ENCODE data around the gene MACIR.

Gene MACIR

GRCh38 chr5:103228588-103228987 is 30.0 kb upstream of the MACIR start:
- Mint-ChIP-seq H3K4me1 (ENCODE audit: low read depth) (peaks cover 3% of the 10 kb centered on the region), H3K27ac (no peak overlapping the region), H3K36me3 (ENCODE audit: low read depth) (no peaks in the 10 kb centered on the region), H3K4me3 (no peak overlapping the region), H3K9me3 (no peaks in the 10 kb centered on the region), H3K27me3 (ENCODE audit: low read depth) (peaks cover 44% of the 10 kb centered on the region)
- no peak for DNase-seq (ENCODE audit: low spot score)

- no peak for DNase-seq (ENCODE audit: low spot score)
- H3K27ac Mint-ChIP-seq = no peak overlapping the region
- H3K36me3 Mint-ChIP-seq (ENCODE audit: low read depth) = no peaks in the 10 kb centered on the region
- H3K27me3 Mint-ChIP-seq (ENCODE audit: low read depth) = peaks cover 32% of the 10 kb centered on the region
- H3K4me3 Mint-ChIP-seq = no peak overlapping the region
- H3K9me3 Mint-ChIP-seq = no peaks in the 10 kb centered on the region
- no peaks in the 10 kb centered on the region for H3K4me1 Mint-ChIP-seq (ENCODE audit: low read depth)
Observed at GRCh38 chr5:103232393-103232999, 26.1 kb upstream of the MACIR start.

- peaks cover 33% of the 10 kb centered on the region for H3K27me3 Mint-ChIP-seq (ENCODE audit: low read depth)
- H3K9me3 Mint-ChIP-seq = peaks cover 6% of the 10 kb centered on the region
- no peak overlapping the region for H3K27ac Mint-ChIP-seq
- no peak for DNase-seq (ENCODE audit: low spot score)
- H3K4me3 Mint-ChIP-seq = no peak overlapping the region
- no peaks in the 10 kb centered on the region for H3K4me1 Mint-ChIP-seq (ENCODE audit: low read depth)
- no peaks in the 10 kb centered on the region for H3K36me3 Mint-ChIP-seq (ENCODE audit: low read depth)
Observed at GRCh38 chr5:103234239-103234975, 24.2 kb upstream of the MACIR start.

- Mint-ChIP-seq H3K9me3 (peaks cover 6% of the 10 kb centered on the region), H3K27ac (no peak overlapping the region), H3K27me3 (ENCODE audit: low read depth) (peaks cover 28% of the 10 kb centered on the region), H3K4me1 (ENCODE audit: low read depth) (no peaks in the 10 kb centered on the region), H3K4me3 (no peak overlapping the region), H3K36me3 (ENCODE audit: low read depth) (no peaks in the 10 kb centered on the region)
- DNase-seq (ENCODE audit: low spot score) = no peak
Observed at GRCh38 chr5:103235891-103236290, 22.7 kb upstream of the MACIR start.

GRCh38 chr5:103237778-103238177 is 20.8 kb upstream of the MACIR start:
- DNase-seq (ENCODE audit: low spot score) = no peak
- H3K4me1 Mint-ChIP-seq (ENCODE audit: low read depth) = no peaks in the 10 kb centered on the region
- H3K27me3 Mint-ChIP-seq (ENCODE audit: low read depth) = peaks cover 32% of the 10 kb centered on the region
- H3K9me3 Mint-ChIP-seq = peaks cover 6% of the 10 kb centered on the region
- H3K27ac Mint-ChIP-seq = no peak overlapping the region
- no peak overlapping the region for H3K4me3 Mint-ChIP-seq
- no peaks in the 10 kb centered on the region for H3K36me3 Mint-ChIP-seq (ENCODE audit: low read depth)

- Mint-ChIP-seq H3K27me3 (ENCODE audit: low read depth) (peaks cover 39% of the 10 kb centered on the region), H3K9me3 (peaks cover 6% of the 10 kb centered on the region), H3K36me3 (ENCODE audit: low read depth) (no peaks in the 10 kb centered on the region), H3K4me3 (no peak overlapping the region), H3K4me1 (ENCODE audit: low read depth) (peaks cover 5% of the 10 kb centered on the region), H3K27ac (no peak overlapping the region)
- no peak for DNase-seq (ENCODE audit: low spot score)
Observed at GRCh38 chr5:103243665-103244064, 14.9 kb upstream of the MACIR start.

GRCh38 chr5:103244398-103244797 is 14.2 kb upstream of the MACIR start:
- H3K36me3 Mint-ChIP-seq (ENCODE audit: low read depth) = no peaks in the 10 kb centered on the region

GRCh38 chr5:103245761-103246160 is 12.8 kb upstream of the MACIR start:
- no peak for DNase-seq (ENCODE audit: low spot score)
- H3K36me3 Mint-ChIP-seq (ENCODE audit: low read depth) = no peaks in the 10 kb centered on the region
- no peak overlapping the region for H3K4me3 Mint-ChIP-seq
- no peaks in the 10 kb centered on the region for H3K9me3 Mint-ChIP-seq
- peaks cover 48% of the 10 kb centered on the region for H3K27me3 Mint-ChIP-seq (ENCODE audit: low read depth)
- H3K4me1 Mint-ChIP-seq (ENCODE audit: low read depth) = peaks cover 5% of the 10 kb centered on the region
- H3K27ac Mint-ChIP-seq = no peak overlapping the region

More at GRCh38 chr5:103244398-103244797, 14.2 kb upstream of the MACIR start:
- Mint-ChIP-seq H3K4me1 (ENCODE audit: low read depth) (peaks cover 5% of the 10 kb centered on the region), H3K27me3 (ENCODE audit: low read depth) (peaks cover 41% of the 10 kb centered on the region), H3K27ac (no peak overlapping the region), H3K4me3 (no peak overlapping the region), H3K9me3 (no peaks in the 10 kb centered on the region)
- no peak for DNase-seq (ENCODE audit: low spot score)

- H3K27me3 Mint-ChIP-seq (ENCODE audit: low read depth) = peaks cover 50% of the 10 kb centered on the region
Observed at GRCh38 chr5:103247118-103247517, 11.4 kb upstream of the MACIR start.

GRCh38 chr5:103249068-103249467 is 9.5 kb upstream of the MACIR start:
- Mint-ChIP-seq H3K27me3 (ENCODE audit: low read depth) (peaks cover 53% of the 10 kb centered on the region), H3K4me3 (no peak overlapping the region), H3K36me3 (ENCODE audit: low read depth) (no peaks in the 10 kb centered on the region), H3K27ac (no peak overlapping the region), H3K4me1 (ENCODE audit: low read depth) (peaks cover 5% of the 10 kb centered on the region), H3K9me3 (no peaks in the 10 kb centered on the region)
- DNase-seq (ENCODE audit: low spot score) = no peak

More at GRCh38 chr5:103247118-103247517, 11.4 kb upstream of the MACIR start:
- no peak overlapping the region for H3K4me3 Mint-ChIP-seq
- peaks cover 5% of the 10 kb centered on the region for H3K4me1 Mint-ChIP-seq (ENCODE audit: low read depth)
- no peak for DNase-seq (ENCODE audit: low spot score)
- H3K27ac Mint-ChIP-seq = no peak overlapping the region
- no peaks in the 10 kb centered on the region for H3K9me3 Mint-ChIP-seq
- no peaks in the 10 kb centered on the region for H3K36me3 Mint-ChIP-seq (ENCODE audit: low read depth)

GRCh38 chr5:103254921-103255320 is 3.6 kb upstream of the MACIR start:
- DNase-seq (ENCODE audit: low spot score) = no peak

GRCh38 chr5:103255691-103256090 is 2.9 kb upstream of the MACIR start:
- H3K4me3 Mint-ChIP-seq = no peak overlapping the region
- peaks cover 31% of the 10 kb centered on the region for H3K27me3 Mint-ChIP-seq (ENCODE audit: low read depth)
- no peaks in the 10 kb centered on the region for H3K36me3 Mint-ChIP-seq (ENCODE audit: low read depth)
- H3K27ac Mint-ChIP-seq = no peak overlapping the region
- DNase-seq (ENCODE audit: low spot score) = no peak
- no peaks in the 10 kb centered on the region for H3K9me3 Mint-ChIP-seq
- H3K4me1 Mint-ChIP-seq (ENCODE audit: low read depth) = peaks cover 10% of the 10 kb centered on the region

More at GRCh38 chr5:103254921-103255320, 3.6 kb upstream of the MACIR start:
- peaks cover 38% of the 10 kb centered on the region for H3K27me3 Mint-ChIP-seq (ENCODE audit: low read depth)
- no peaks in the 10 kb centered on the region for H3K9me3 Mint-ChIP-seq
- no peaks in the 10 kb centered on the region for H3K36me3 Mint-ChIP-seq (ENCODE audit: low read depth)
- H3K4me3 Mint-ChIP-seq = no peak overlapping the region
- H3K4me1 Mint-ChIP-seq (ENCODE audit: low read depth) = peaks cover 6% of the 10 kb centered on the region
- no peak overlapping the region for H3K27ac Mint-ChIP-seq

- H3K27me3 Mint-ChIP-seq (ENCODE audit: low read depth) = peaks cover 29% of the 10 kb centered on the region
- H3K4me3 Mint-ChIP-seq = no peak overlapping the region
- H3K36me3 Mint-ChIP-seq (ENCODE audit: low read depth) = no peaks in the 10 kb centered on the region
- no peak for DNase-seq (ENCODE audit: low spot score)
- H3K9me3 Mint-ChIP-seq = no peaks in the 10 kb centered on the region
- peaks cover 15% of the 10 kb centered on the region for H3K4me1 Mint-ChIP-seq (ENCODE audit: low read depth)
- no peak overlapping the region for H3K27ac Mint-ChIP-seq
Observed at GRCh38 chr5:103256178-103256577, 2.4 kb upstream of the MACIR start.

- no peaks in the 10 kb centered on the region for H3K36me3 Mint-ChIP-seq (ENCODE audit: low read depth)
- peak; percentile 68 for DNase-seq (ENCODE audit: low spot score)
- no peaks in the 10 kb centered on the region for H3K9me3 Mint-ChIP-seq
- H3K4me3 Mint-ChIP-seq = peak overlapping the region; percentile 97
- H3K27ac Mint-ChIP-seq = peak overlapping the region; percentile 80
- H3K4me1 Mint-ChIP-seq (ENCODE audit: low read depth) = peaks cover 29% of the 10 kb centered on the region
- H3K27me3 Mint-ChIP-seq (ENCODE audit: low read depth) = peaks cover 14% of the 10 kb centered on the region
Observed at GRCh38 chr5:103258957-103259704, 568 bp downstream of the MACIR start.
